GM06990 (cell line): ENCODE measurements around the gene B3GAT1.

Experiments used
- DNase-seq: peaks from one replicate; pipeline ENCODE4 v3.0.0-alpha.2; 2011; ENCODE audit not compliant: insufficient read length; ENCODE audit errors: extremely low read depth
- H3K27me3 ChIP-seq: replicated peaks from 2 replicates; pipeline ENCODE4 v1.6.0; 2011; ENCODE audit warnings: low read length; ENCODE audit not compliant: control insufficient read depth, insufficient read depth
- H3K36me3 ChIP-seq: 2 replicates; pipeline ENCODE4 v1.5.1; 2011; ENCODE audit warnings: low read length; ENCODE audit not compliant: control insufficient read depth, insufficient read depth
- H3K4me3 ChIP-seq: replicated peaks from 2 replicates; pipeline ENCODE4 v1.5.1; 2011; ENCODE audit warnings: low read depth, mild to moderate bottlenecking, control low read depth, low read length
- CTCF ChIP-seq: IDR thresholded peaks from 2 replicates; pipeline ENCODE4 v1.5.1; 2011; ENCODE audit warnings: low read length, control low read depth, mild to moderate bottlenecking, inconsistent platforms; ENCODE audit not compliant: insufficient read depth, poor library complexity, severe bottlenecking

Gene B3GAT1

GRCh38 chr11:134359646-134360045 is 52.4 kb downstream of the B3GAT1 start:
- H3K27me3 ChIP-seq = no peaks in the 10 kb centered on the region
- H3K4me3 ChIP-seq = no peak overlapping the region
- TF ChIP-seq CTCF = no peak
- no peak for DNase-seq
- no peaks in the 10 kb centered on the region for H3K36me3 ChIP-seq

DNA sequence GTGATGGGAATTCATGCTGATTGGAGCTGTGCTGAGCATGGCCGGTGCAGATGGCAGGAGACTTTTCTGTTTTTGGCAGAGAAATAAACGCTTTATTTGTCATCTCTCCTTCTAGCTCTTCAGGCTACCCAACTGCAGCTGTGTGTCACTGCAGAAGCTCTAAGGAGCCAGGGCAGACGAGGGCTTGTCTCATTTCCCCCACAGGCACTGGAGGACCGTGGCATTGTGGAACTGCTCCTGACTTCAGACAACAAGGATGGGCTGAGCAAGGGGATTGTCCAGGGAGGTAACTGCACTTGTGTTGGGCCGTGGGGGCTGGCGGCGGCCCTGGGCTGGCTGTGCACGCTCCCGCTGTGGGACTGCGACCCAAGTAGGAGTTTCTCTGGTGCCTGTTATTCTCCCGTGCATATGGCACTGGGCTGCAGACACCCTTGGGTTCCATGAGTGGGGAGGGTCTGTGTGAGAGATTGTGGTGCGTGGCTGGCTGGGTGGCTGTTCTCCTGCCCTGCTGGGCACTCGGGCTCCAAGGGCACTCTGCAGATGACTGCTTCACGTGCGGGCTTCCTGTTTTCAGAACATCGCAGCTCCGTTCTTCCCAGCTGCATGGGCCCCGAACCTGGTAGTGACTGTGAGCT is 53.1 kb downstream of the B3GAT1 start:
- DNase-seq = no peak

DNA sequence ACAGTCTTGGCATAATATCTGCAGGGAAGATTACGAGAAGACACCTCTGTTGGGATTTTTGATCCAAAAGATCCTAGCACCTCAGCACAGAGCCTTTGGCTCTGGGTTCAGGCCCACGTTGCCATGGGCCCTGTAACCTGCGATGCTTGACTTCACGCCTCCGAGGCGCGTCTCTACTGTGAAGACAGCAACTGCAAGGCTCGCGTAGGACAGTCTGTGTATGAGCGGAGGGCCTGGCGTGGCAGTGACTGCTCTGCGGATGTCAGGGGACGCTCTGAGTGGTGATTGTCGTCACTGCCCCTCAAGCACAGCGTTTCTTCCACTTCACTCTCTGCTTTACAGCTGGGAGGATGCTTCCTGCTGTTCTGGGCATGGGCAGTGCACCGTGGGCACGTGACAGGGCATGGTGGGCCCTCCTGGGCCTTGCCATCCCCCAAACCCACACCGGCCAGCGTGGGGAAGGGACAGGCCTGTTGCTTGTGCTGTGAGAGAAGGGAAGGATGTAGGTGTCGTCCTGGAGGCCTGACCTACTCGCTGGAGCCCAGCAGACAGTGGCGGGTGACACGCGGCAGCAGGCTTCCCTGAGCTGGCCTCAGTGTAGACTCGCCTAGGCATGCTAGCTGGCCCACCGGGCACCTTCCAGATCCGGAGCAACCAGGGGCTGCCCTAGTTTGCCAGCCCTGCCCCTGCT is 53.7 kb downstream of the B3GAT1 start:
- H3K4me3 ChIP-seq = no peak overlapping the region
- TF ChIP-seq CTCF = no peak
- H3K27me3 ChIP-seq = no peaks in the 10 kb centered on the region
- DNase-seq = no peak
- H3K36me3 ChIP-seq = no peaks in the 10 kb centered on the region

More for the DNA sequence above, 53.1 kb downstream of the B3GAT1 start:
- H3K36me3 ChIP-seq = no peaks in the 10 kb centered on the region
- no peak for TF ChIP-seq CTCF
- no peak overlapping the region for H3K4me3 ChIP-seq
- no peaks in the 10 kb centered on the region for H3K27me3 ChIP-seq

DNA sequence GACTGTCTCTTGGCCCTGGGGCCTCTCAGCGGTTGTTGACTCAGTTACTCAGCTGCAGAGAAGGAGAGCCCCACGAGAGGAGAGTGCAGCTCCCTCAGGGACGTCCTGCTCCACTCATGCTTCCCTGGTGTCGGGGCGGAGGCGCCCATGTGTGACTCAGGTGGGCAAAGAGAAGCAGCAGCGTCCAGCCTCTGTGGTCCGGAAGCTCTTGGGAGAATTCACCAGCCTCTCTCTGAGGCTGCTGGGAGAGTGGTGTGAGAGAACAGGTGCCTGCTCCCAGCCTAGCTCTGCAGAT is 54.5 kb downstream of the B3GAT1 start:
- H3K36me3 ChIP-seq = no peaks in the 10 kb centered on the region
- H3K27me3 ChIP-seq = no peaks in the 10 kb centered on the region
- TF ChIP-seq CTCF = no peak
- DNase-seq = no peak
- no peak overlapping the region for H3K4me3 ChIP-seq

DNA sequence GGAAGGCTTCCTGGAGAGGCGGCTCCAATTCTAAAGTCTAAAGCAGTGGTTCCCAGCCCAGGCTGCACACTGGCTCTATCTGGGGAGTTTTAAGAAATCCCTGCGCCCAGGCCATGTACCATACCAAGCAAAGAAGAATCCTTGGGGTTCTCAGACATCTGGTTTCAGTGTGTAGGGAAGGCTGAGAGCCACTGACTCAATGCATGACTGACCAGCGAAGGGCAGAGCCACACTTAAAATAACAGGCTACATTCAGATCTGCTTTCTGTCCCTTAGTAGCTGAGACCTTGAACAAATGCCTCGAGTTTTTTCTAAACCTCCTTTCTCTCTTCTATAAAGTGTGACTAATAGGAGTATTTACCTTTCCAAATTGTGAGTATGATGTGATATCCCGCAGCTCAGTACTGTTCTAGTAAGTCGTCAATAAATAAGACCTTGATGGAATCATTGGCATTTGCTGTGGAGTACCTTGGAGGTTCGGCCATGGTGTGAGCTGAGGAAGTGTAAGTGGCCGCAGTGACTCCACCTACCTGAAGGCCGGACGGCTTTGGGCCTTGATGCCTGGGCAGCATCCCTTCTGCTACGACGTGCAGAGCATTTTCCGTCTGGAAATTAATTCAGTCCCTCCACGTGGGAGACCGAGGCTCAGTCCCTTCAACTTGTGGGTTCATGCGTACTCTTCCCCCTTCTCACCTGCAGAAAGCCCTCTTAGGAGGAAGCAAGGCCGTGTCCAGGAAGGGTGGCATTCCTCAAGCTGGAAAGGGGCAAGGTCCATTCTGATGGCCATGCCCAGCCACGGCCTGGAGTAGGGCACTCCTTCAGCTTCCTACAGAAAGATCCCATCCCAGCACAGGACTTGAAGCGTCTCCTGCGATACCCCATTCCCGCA is 55.1 kb downstream of the B3GAT1 start:
- Histone ChIP-seq H3K36me3 (no peaks in the 10 kb centered on the region), H3K27me3 (no peaks in the 10 kb centered on the region), H3K4me3 (no peak overlapping the region)
- no peak for DNase-seq
- no peak for TF ChIP-seq CTCF
